AG09309 (cell line): Measurements from ENCODE around the gene TMEM63A.
"Not testable (repeated sequence)": the region's sequence is repeated elsewhere in the genome, so short reads cannot be mapped to it uniquely, and the experiment has no call there.

Experiments
- DNase-seq: peaks from one replicate; pipeline ENCODE4 v3.0.0-alpha.2; 2010; ENCODE audit warnings: low read depth
- H3K4me3 ChIP-seq: 2 replicates; pipeline ENCODE4 v1.5.1; 2011; ENCODE audit warnings: mild to moderate bottlenecking, low read depth, low read length, moderate library complexity; ENCODE audit not compliant: control insufficient read depth
- CTCF ChIP-seq: IDR thresholded peaks from 2 replicates; pipeline ENCODE4 v1.5.1; 2011; ENCODE audit warnings: mild to moderate bottlenecking, low read depth, low read length, inconsistent platforms; ENCODE audit not compliant: insufficient read depth, control insufficient read depth; ENCODE audit errors: missing control alignments

TMEM63A gene

GRCh38 chr1:225890346-225891228 lies 8.4 kb upstream of the TMEM63A start:
- no peak for DNase-seq
- TF ChIP-seq CTCF, result no peak
- no peak overlapping the region for H3K4me3 ChIP-seq

- no peak for TF ChIP-seq CTCF
- H3K4me3 ChIP-seq, result no peak overlapping the region
- no peak for DNase-seq
Measured at GRCh38 chr1:225889743-225890142, 7.6 kb upstream of the TMEM63A start.

- no peak for DNase-seq
- TF ChIP-seq CTCF, result no peak
- no peak within 1 kb of the TSS for H3K4me3 ChIP-seq
Measured at GRCh38 chr1:225888898-225889601, 6.9 kb upstream of the TMEM63A start, which contains the start of gene LEFTY1. LEFTY1 (minus strand) TSS chr1:225889146; CDS start chr1:225889066, 80 bp downstream.

GRCh38 chr1:225888289-225888897 lies 6.2 kb upstream of the TMEM63A start:
- no peak for TF ChIP-seq CTCF
- DNase-seq, result no peak
- H3K4me3 ChIP-seq, result no peak overlapping the region

- not testable (repeated sequence) for DNase-seq, H3K4me3 ChIP-seq
Measured at GRCh38 chr1:225887554-225888288, 5.5 kb upstream of the TMEM63A start.

GRCh38 chr1:225887030-225887314 lies 4.8 kb upstream of the TMEM63A start:
- no peak for DNase-seq
- H3K4me3 ChIP-seq, result no peak overlapping the region
- no peak for TF ChIP-seq CTCF
